Measurements from ENCODE around the gene SRPK1. TPM values are rescaled to one million over a fixed set of nuclear protein-coding genes. Genes with fewer than 3 reads are reported as not detected.
"Not testable (repeated sequence)": the region's sequence is repeated elsewhere in the genome, so short reads cannot be mapped to it uniquely, and the experiment has no call there.

Gene SRPK1
- polyA plus RNA-seq, 1 donor, result 67.7 TPM

- no peak for DNase-seq
Measured at GRCh38 chr6:35933844-35934243, 12.9 kb upstream of the SRPK1 start.

- not testable (repeated sequence) for DNase-seq
Measured at GRCh38 chr6:35931873-35932272, 11.0 kb upstream of the SRPK1 start.

- no peak for DNase-seq
Measured at GRCh38 chr6:35931120-35931561, 10.2 kb upstream of the SRPK1 start.

GRCh38 chr6:35929601-35930000 is 8.7 kb upstream of the SRPK1 start:
- DNase-seq, result no peak

- DNase-seq, result no peak
Measured at GRCh38 chr6:35926509-35927215, 5.8 kb upstream of the SRPK1 start.

GRCh38 chr6:35925961-35926360 is 5.1 kb upstream of the SRPK1 start:
- no peak for DNase-seq

- no peak for DNase-seq
Measured at GRCh38 chr6:35924146-35924545, 3.2 kb upstream of the SRPK1 start.

GRCh38 chr6:35922139-35922554 is 1.2 kb upstream of the SRPK1 start:
- no peak for DNase-seq

GRCh38 chr6:35919827-35920751 is 809 bp downstream of the SRPK1 start:
- DNase-seq, result peak; percentile 32

- DNase-seq, result no peak
Measured at GRCh38 chr6:35919085-35919826, 1.6 kb downstream of the SRPK1 start.

GRCh38 chr6:35916893-35917292 is 4.0 kb downstream of the SRPK1 start:
- DNase-seq, result not testable (repeated sequence)

GRCh38 chr6:35916056-35916455 is 4.8 kb downstream of the SRPK1 start:
- DNase-seq, result no peak

- DNase-seq, result no peak
Measured at GRCh38 chr6:35914536-35914935, 6.4 kb downstream of the SRPK1 start.

- DNase-seq, result no peak
Measured at GRCh38 chr6:35911871-35912653, 8.8 kb downstream of the SRPK1 start.

GRCh38 chr6:35909571-35909970 is 11.3 kb downstream of the SRPK1 start:
- not testable (repeated sequence) for DNase-seq

GRCh38 chr6:35908753-35909401 is 12.0 kb downstream of the SRPK1 start:
- DNase-seq, result not testable (repeated sequence)

- DNase-seq, result no peak
Measured at GRCh38 chr6:35907750-35908149, 13.1 kb downstream of the SRPK1 start.

GRCh38 chr6:35906499-35906846 is 14.4 kb downstream of the SRPK1 start:
- no peak for DNase-seq

GRCh38 chr6:35905841-35906498 is 14.9 kb downstream of the SRPK1 start:
- no peak for DNase-seq

- DNase-seq, result no peak
Measured at GRCh38 chr6:35905141-35905785, 15.6 kb downstream of the SRPK1 start.
